Adipocyte (in vitro differentiated cells): Measurements from ENCODE around the gene GCHFR.

Source experiments
- DNase-seq: peaks from one replicate; pipeline ENCODE4 v3.0.0-alpha.2; 2015; ENCODE audit warnings: low read depth
- H3K27me3 ChIP-seq: replicated peaks from 2 replicates; pipeline ENCODE4 v1.7.0; 2013; ENCODE audit warnings: mild to moderate bottlenecking, low read length, moderate library complexity; ENCODE audit not compliant: control insufficient read depth, insufficient read depth
- H3K36me3 ChIP-seq: 2 replicates; pipeline ENCODE4 v1.7.0; 2013; ENCODE audit warnings: low read length, mild to moderate bottlenecking, moderate library complexity; ENCODE audit not compliant: control insufficient read depth, insufficient read depth, severe bottlenecking
- H3K4me1 ChIP-seq: 2 replicates; pipeline ENCODE4 v1.7.0; 2013; ENCODE audit warnings: mild to moderate bottlenecking, low read length, moderate library complexity; ENCODE audit not compliant: control insufficient read depth, insufficient read depth
- H3K4me3 ChIP-seq: 2 replicates; pipeline ENCODE4 v1.7.0; 2013; ENCODE audit warnings: mild to moderate bottlenecking, low read length, moderate library complexity
- H3K9ac ChIP-seq: 2 replicates; pipeline ENCODE4 v1.7.0; 2013; ENCODE audit warnings: mild to moderate bottlenecking, low read length, moderate library complexity
- H3K9me3 ChIP-seq: 2 replicates; pipeline ENCODE4 v1.7.0; 2013; ENCODE audit warnings: mild to moderate bottlenecking, low read length, moderate library complexity; ENCODE audit not compliant: control insufficient read depth

GCHFR gene

DNA sequence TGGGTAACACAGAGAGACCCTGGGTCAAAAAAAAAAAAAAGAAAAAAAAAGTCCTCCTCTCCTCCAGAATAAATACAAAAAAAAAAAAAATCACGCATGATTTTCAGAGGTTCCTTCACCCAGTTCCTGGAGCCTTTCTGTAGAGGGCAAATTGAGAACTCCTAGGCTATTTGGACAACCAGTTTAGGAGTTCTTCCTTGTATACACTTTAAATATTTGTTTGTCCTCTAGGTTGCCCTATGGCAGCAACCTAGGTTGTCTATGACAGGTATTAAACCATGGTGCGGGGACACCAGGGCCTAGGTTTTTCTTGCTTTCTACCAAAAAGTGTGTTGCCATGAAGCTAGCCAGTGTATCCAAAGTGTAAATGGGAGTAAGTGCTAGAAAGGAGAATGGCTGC lies 39.2 kb downstream of the GCHFR start:
- no peaks in the 10 kb centered on the region for H3K27me3 ChIP-seq
- H3K36me3 ChIP-seq = no peaks in the 10 kb centered on the region
- H3K9me3 ChIP-seq = no peaks in the 10 kb centered on the region
- H3K4me1 ChIP-seq = peaks cover 8% of the 10 kb centered on the region
- H3K4me3 ChIP-seq = no peak overlapping the region
- no peak overlapping the region for H3K9ac ChIP-seq
- no peak for DNase-seq

DNA sequence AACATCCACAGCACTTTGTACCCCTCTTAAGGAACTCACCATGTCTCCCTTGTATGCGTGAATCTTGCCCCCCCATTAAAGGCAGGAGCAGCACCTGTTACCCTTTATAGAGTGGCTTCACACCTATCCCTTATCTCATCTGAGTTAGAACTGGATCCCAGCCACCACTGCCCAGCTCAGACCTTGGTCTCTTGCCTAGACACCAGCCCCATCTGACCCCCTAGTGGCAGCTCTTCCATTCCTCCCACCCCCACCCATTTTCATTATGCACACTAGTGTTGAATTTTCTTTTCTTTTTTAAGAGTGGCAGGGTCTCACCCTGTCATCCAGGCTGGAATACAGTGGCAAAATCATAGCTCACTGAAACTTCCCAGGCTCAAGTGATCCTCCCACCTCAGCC lies 39.8 kb downstream of the GCHFR start:
- Histone ChIP-seq H3K4me1 (peaks cover 11% of the 10 kb centered on the region), H3K36me3 (no peaks in the 10 kb centered on the region), H3K9me3 (no peaks in the 10 kb centered on the region), H3K9ac (no peak overlapping the region), H3K27me3 (no peaks in the 10 kb centered on the region), H3K4me3 (no peak overlapping the region)
- no peak for DNase-seq

DNA sequence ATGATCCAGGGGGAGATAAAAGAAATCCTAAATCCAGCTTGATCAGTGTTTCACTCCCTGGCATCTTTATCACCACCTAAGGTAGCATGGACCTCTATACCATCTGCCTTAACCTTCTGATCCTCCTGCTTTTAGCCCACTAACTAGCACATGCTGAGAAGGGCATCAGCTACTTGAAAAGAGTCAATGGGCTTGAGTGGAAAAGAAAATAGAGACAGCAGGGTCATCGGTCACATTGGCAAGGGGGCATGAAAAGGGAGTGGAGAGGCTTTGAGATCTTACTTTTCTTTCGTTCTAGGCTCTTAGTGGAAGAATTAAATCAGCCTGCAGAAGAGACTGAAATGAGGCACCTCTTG lies 42.8 kb downstream of the GCHFR start:
- Histone ChIP-seq H3K4me3 (peak overlapping the region; percentile 95), H3K27me3 (no peaks in the 10 kb centered on the region), H3K9ac (peak overlapping the region; percentile 97), H3K9me3 (no peaks in the 10 kb centered on the region), H3K36me3 (peaks cover 9% of the 10 kb centered on the region), H3K4me1 (peaks cover 11% of the 10 kb centered on the region)
- DNase-seq = no peak

DNA sequence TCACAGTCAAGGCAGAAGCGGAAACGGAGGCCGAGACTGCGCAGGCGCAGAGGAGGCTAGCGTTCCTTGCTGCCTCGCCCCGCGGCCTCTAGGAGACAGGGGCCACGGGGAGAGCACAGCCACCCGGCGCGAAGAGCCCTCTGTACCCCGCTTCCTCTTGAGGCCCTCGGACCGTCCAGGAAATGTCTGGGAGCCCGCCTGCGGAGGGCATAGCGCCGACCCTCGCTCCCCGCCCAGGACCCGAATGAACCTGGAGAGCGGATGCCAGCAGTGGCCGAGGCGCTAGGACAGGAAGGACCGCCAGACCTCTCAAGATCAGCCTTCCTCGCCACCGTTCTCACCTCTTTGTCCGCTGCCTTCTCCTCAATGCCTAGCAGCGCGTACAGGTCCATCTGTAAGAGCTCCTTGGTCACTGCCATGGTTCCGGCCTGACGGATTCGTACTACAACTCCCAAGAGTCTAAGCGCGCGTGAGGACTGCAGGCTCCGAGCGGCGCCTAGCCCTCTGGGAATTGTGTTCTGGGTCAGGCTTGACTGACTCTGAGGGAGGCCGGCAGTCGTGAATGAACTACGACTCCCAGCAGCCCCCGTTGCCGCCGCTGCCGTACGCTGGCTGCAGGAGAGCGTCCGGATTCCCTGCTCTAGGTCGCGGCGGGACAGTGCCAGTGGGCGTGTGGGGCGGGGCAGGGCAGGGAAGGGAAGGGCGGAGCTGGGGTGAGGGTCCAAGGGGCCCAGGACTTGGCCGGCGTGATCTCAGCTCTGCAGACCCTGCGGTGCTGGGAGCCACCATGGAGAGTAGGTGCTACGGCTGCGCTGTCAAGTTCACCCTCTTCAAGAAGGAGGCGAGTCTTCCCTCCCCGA lies 43.4 kb downstream of the GCHFR start, which contains the start of the genes DNAJC17 and ZFYVE19:
Gene DNAJC17, minus strand, starts transcription at position 446 of the 860 bp plus-strand sequence. Its CDS starts 27 bp downstream, at position 419.
Gene ZFYVE19, plus strand, starts transcription at position 62 of the 860 bp plus-strand sequence. Its CDS starts 501 bp downstream, at position 563.
- peak; percentile 100 for DNase-seq
- Histone ChIP-seq H3K4me3 (peak within 1 kb of the TSS; percentile 95), H3K9ac (peak within 1 kb of the TSS; percentile 97), H3K4me1 (peaks cover 11% of the 10 kb centered on the region), H3K27me3 (no peaks in the 10 kb centered on the region), H3K9me3 (no peaks in the 10 kb centered on the region), H3K36me3 (peaks cover 9% of the 10 kb centered on the region)

DNA sequence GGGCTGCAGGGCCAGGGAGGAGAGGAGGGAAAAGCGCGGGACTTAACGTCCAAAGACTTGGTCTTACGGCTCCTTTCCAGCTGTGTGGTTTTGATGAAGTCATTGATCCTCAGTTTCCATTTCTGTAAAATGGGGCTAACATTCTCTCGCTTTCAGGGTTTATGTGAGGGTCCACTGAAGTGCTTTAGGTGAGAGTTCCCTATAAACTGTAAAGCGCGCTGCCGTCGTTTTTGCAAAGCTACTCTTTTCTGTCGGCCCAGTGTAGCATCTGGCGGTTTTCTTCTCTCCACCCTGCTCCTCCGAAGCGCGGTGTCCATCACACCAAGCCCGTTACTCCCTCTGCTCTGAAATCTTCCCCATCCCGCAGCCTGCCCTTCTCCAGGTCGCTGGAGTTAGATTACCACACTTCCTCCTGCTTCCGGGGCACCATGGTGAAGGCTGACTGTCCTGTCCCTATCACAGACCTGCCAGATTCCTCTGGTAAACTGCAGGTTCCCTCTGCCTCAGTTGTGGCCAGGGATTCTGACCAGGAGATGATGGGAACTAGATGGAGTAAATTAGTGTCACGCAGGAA lies 44.1 kb downstream of the GCHFR start:
- H3K36me3 ChIP-seq = peaks cover 9% of the 10 kb centered on the region
- peak; percentile 15 for DNase-seq
- H3K27me3 ChIP-seq = no peaks in the 10 kb centered on the region
- peak overlapping the region; percentile 97 for H3K9ac ChIP-seq
- H3K9me3 ChIP-seq = no peaks in the 10 kb centered on the region
- H3K4me1 ChIP-seq = peaks cover 11% of the 10 kb centered on the region
- H3K4me3 ChIP-seq = peak overlapping the region; percentile 95

DNA sequence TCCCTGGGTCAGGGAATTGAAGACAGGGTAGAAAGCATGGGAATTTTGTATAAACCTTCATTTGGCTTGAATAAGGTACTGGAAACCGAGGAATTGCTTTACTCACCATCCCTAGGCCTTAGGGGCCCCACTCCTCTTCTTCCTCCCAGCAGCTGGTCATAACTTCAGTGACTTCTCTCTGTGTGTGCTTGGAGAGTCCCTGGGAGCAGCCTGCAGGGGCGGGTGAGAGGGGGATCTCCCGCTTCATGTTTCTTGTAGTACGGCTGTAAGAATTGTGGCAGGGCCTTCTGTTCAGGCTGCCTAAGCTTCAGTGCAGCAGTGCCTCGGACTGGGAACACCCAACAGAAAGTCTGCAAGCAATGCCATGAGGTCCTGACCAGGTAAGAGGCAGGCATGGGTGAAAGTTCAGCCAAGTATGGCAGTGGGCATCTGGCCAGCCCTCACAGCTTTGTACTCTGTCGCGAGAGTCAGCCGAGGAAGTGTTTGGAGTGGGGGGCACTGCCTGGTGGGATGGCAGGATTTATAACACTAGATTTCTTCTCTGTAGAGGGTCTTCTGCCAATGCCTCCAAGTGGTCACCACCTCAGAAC lies 45.1 kb downstream of the GCHFR start:
- no peaks in the 10 kb centered on the region for H3K9me3 ChIP-seq
- no peak overlapping the region for H3K4me3 ChIP-seq
- DNase-seq = no peak
- no peak overlapping the region for H3K9ac ChIP-seq
- H3K27me3 ChIP-seq = no peaks in the 10 kb centered on the region
- H3K4me1 ChIP-seq = peaks cover 11% of the 10 kb centered on the region
- H3K36me3 ChIP-seq = peaks cover 17% of the 10 kb centered on the region

DNA sequence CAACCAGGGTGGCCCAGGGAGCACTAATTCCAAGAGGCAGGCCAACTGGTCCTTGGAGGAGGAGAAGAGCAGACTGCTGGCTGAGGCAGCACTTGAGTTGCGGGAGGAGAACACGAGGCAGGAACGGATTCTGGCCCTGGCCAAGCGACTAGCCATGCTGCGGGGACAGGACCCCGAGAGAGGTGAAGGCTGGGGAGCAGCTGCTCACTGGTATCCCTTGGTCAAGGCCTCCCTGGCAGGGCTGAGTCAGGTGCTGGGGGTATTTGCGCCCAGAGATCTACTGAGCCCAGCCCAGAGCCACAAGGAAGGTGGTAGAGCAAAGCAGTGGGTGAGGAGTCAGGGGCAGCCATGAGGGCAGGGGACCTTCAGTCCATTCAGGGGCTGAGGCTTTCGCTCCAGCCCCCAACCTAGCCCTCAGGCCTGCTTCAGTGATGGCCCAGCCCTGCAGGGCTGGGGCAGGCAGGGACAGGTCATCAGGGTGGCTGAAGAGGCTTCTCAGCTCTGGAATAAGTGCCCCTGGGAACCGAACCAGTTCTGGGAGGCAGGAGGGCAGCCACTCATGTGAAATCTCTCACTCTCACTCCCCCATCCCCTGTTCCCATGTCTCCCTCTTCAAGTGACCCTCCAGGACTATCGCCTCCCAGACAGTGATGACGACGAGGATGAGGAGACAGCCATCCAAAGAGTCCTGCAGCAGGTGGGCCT lies 49.0 kb downstream of the GCHFR start:
- Histone ChIP-seq H3K36me3 (peaks cover 23% of the 10 kb centered on the region), H3K4me3 (no peak overlapping the region), H3K4me1 (peaks cover 5% of the 10 kb centered on the region), H3K9me3 (no peaks in the 10 kb centered on the region), H3K27me3 (no peaks in the 10 kb centered on the region), H3K9ac (no peak overlapping the region)
- no peak for DNase-seq

DNA sequence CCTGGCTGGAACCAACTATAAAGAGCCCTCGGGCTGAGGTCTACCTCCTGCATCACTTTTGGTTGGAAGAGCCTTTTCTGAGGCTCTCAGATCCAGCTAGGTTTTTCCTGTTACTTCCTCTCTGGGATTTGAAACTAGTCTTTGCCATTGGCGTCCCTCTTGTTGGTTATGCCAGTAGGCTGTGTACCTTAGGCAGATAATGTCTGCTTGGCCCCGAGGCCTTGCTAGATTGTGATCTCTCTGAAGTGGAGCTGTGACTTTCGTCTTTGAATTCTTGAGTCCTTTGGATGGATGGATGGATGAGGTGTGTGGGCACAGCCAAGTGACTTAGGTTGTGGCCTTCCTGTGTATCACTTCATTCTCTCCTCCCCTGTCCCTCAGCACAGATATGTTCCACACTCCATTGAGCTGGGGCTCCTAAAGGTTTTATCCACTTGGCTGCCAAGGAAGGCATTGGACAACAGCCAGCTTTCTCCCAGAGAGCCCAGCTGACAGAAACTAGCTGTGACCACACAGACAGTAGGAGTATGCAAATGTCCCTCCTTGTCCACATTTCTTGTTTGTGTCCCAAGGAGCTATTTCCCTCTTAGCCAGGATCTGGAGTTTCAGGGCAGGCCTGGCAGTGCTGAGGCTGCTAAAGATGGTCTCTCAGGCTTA lies 51.3 kb downstream of the GCHFR start:
- Histone ChIP-seq H3K36me3 (peaks cover 23% of the 10 kb centered on the region), H3K27me3 (no peaks in the 10 kb centered on the region), H3K4me1 (no peaks in the 10 kb centered on the region), H3K9ac (no peak overlapping the region), H3K4me3 (no peak overlapping the region), H3K9me3 (no peaks in the 10 kb centered on the region)
- DNase-seq = peak; percentile 19
